GM12878 (cell line): ENCODE data around the gene HSP90AB1.

Experiments used
- ATF2 ChIP-seq: IDR thresholded peaks from 2 replicates; pipeline ENCODE4 v1.6.1; 2012; ENCODE audit warnings: low read length, inconsistent platforms
- KDM1A ChIP-seq: fragments of 200-600 bp; sonication (generic); IDR thresholded peaks from 2 replicates; pipeline ENCODE4 v1.6.1; 2016; ENCODE audit warnings: borderline replicate concordance
- REST ChIP-seq: IDR thresholded peaks from 2 replicates; pipeline ENCODE4 v1.6.1; 2012; ENCODE audit warnings: mild to moderate bottlenecking, low read depth, low read length
- SPI1 ChIP-seq: IDR thresholded peaks from 2 replicates; pipeline ENCODE4 v1.6.1; 2011; ENCODE audit warnings: low read depth, mild to moderate bottlenecking, low read length, moderate library complexity, borderline replicate concordance; ENCODE audit not compliant: insufficient read depth
- USF2 ChIP-seq: IDR thresholded peaks from 2 replicates; pipeline ENCODE4 v1.6.1; 2011; ENCODE audit warnings: low read depth, low read length, improper control_type of control experiment, borderline replicate concordance
- ZNF274 ChIP-seq: IDR thresholded peaks from one replicate; pipeline ENCODE4 v1.8.0; 2011; ENCODE audit not compliant: insufficient read length, insufficient read depth

GRCh38 chr6:44270526-44271405, 23.9 kb downstream of the HSP90AB1 start:
- TF ChIP-seq KDM1A (no peak), ZNF274 (no peak), USF2 (no peak), ATF2 (no peak), SPI1 (no peak), REST (peak; percentile 59; the same call in 1 of the 2 replicates)
